Measurements from ENCODE around the gene RAMP2.
"Not testable (repeated sequence)": the region's sequence is repeated elsewhere in the genome, so short reads cannot be mapped to it uniquely, and the experiment has no call there.

The RAMP2 gene

GRCh38 chr17:42769964-42770363 lies 8.9 kb downstream of the RAMP2 start:
- not testable (repeated sequence) for DNase-seq

DNA sequence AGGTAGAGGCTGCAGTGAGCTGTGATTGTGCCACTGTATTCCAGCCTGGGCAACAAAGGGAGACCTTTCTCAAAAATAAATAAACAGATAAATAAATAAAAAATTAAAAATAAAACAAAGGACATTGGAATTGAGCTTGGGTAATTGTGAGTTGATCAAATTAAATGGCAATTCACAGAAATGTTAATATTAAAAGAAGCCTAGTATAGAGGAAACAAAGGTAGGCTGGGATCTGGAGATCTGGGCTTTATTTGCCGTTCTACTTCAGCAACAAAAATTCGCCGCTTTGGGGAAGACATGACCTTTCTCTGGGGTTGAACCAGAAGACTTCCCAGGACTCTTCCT lies 11.9 kb downstream of the RAMP2 start:
- no peak for DNase-seq

DNA sequence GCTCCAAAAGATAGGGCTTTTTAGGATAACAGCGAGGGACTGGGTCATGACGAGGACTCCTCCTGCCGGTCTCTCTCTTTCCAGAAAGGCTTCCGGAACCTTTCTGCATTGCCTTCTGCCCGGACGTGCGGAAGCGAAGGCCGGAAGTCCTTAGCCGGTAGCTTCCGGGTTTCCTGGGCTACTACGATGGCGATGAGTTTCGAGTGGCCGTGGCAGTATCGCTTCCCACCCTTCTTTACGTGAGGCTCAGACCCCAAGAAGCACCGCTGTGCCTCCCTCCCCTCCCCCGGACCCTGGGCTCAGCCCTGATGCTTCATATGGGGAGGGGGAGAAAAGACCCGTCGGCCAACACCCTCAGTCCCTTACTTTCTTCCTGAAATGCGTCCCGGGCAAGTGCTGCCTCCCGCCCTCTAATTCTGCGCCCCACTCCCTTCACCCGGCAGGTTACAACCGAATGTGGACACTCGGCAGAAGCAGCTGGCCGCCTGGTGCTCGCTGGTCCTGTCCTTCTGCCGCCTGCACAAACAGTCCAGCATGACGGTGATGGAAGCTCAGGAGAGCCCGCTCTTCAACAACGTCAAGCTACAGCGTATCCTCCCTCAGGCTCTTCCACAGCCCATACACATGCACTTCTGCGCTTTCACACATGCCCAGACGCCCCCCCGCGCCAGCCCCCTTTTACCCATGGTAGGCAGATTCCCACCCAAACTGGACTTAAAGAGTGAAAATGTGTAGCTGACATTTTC lies 12.4 kb downstream of the RAMP2 start, which contains the start of gene VPS25:
VPS25 (plus strand) TSS at position 160 of the 746 bp plus-strand sequence; CDS start at position 187, 27 bp downstream.
- peak; percentile 81 for DNase-seq

- no peak for DNase-seq
Measured at GRCh38 chr17:42774066-42774745, 13.2 kb downstream of the RAMP2 start.

- DNase-seq, result no peak
Measured at GRCh38 chr17:42775534-42776098, 14.6 kb downstream of the RAMP2 start.

DNA sequence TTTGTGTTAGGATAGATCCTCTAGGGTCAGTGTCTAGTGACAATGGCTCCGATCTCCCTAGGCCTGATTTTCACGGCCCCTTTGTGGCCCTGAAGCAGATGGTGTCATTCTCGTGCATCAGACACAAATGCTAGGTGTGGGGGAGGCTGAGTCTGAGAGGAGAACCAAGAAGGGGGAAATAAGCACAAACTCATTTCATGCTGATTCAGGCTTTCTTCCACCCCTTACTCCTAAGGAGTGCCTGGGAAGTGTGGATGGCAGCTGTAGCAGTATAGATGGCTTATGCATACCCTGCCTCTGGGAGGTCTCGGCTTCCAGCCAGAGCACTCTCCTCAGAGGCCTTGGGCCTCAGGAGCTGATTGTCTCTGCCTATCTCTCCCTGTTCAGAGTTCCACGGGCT lies 17.5 kb downstream of the RAMP2 start:
- DNase-seq, result no peak

DNA sequence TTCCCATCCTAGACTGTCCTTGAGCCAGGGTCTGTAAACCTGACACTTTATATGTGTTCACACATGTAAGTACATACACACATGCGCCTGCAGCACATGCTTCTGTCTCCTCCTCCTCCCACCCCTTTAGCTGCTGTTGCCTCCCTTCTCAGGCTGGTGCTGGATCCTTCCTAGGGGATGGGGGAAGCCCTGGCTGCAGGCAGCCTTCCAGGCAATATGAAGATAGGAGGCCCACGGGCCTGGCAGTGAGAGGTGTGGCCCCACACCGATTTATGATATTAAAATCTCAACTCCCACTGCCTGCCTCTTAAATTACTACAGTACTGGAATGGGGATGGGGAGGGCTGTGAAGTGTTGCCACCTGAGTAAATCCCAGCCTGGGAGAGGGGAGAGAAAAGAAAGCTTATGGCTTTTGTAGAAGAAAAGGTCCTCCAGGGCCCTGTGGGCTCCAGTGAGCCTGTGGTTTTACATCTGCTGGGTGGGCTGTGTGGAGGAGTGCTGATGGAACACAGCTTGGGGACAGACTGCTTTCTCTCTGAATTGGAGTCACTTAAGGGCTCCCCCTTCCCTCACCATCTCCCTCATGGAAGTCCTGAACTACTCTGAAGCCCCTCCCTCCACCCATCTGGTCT lies 18.4 kb downstream of the RAMP2 start:
- no peak for DNase-seq

- no peak for DNase-seq
Measured at GRCh38 chr17:42779936-42780850, 19.2 kb downstream of the RAMP2 start, which contains the start of gene WNK4. WNK4 (plus strand) TSS chr17:42780610; CDS start chr17:42780699, 89 bp downstream.

DNA sequence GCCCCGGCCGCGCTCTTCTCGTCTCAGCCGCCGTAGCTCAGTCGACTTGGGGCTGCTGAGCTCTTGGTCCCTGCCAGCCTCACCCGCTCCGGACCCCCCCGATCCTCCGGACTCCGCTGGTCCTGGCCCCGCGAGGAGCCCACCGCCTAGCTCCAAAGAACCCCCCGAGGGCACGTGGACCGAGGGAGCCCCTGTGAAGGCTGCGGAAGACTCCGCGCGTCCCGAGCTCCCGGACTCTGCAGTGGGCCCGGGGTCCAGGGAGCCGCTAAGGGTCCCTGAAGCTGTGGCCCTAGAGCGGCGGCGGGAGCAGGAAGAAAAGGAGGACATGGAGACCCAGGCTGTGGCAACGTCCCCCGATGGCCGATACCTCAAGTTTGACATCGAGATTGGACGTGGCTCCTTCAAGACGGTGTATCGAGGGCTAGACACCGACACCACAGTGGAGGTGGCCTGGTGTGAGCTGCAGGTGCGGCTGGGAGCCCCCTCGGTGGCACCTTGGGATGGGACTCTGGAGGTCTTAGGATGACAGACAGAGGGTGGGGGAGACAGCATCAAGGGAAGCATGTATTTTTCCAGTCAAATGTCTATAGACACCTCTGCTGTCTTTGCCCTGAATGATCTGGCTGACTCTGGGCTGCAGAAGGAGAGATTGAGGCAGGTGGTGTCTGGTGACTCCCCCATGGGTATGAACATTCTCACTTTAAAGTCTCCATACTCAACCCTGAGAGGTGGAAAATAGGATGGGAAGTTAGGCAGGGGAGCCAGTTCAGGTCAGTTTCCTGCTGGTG lies 20.0 kb downstream of the RAMP2 start:
- no peak for DNase-seq

- DNase-seq, result no peak
Measured at GRCh38 chr17:42781639-42782165, 20.7 kb downstream of the RAMP2 start.

GRCh38 chr17:42782166-42783061 lies 21.4 kb downstream of the RAMP2 start:
- no peak for DNase-seq

DNA sequence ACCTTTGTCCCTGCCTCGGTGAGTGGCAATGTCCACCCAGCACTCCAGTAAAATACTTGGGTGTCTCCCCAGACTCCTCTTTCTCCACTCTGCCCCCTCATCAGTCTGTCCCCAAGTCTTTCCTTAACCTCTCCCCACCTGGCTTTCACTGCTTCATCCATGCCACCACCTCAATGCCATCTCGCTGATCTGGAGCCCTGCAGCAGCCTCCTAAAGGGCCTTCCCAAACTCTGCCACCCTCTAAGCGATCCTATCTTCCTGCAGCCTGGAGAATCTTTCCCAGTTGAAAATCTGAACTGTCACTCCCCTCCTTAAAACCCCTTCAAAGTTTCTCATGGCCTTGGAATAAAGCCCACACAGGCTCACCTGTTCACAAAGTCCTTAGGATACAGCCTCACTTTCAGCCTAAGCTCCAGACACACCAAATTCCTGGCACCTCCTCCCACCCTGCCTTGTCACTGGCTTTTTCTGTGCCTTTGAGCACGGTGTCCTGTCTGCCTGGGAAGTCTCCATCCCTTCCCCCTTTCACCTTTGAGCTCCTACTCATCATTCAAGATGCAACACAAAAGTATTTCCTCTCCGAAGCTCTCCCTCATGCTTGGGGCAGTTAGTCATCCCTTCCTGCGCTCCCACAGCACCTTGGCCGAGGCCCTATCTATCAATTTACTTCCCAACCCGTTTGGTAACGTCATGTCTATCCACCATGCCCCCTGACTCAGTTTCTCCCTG lies 22.2 kb downstream of the RAMP2 start:
- DNase-seq, result no peak

DNA sequence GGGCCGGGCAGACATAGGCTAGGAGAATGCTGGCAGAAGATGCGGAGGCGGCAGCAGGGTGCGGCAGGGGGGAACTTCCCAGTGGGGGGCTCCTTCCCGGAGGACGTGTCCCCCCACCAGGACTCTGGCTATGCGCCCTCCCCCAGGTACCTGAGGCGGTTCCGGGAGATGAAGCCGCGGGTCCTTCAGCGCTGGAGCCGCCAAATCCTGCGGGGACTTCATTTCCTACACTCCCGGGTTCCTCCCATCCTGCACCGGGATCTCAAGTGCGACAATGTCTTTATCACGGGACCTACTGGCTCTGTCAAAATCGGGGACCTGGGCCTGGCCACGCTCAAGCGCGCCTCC lies 22.7 kb downstream of the RAMP2 start:
- DNase-seq, result no peak

DNA sequence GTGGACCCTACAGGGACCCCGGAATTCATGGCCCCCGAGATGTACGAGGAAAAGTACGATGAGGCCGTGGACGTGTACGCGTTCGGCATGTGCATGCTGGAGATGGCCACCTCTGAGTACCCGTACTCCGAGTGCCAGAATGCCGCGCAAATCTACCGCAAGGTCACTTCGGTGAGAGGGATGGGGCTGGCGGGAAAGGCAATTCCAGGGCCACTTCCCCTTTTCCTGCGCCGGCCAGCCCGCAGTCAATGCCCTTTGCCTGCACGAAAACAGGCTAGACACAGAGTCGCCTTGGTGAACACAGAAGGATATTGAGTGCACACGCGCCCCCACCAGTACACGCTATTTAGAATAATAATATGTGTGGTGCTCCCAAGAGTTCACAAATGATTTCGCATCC lies 23.4 kb downstream of the RAMP2 start:
- DNase-seq, result no peak

DNA sequence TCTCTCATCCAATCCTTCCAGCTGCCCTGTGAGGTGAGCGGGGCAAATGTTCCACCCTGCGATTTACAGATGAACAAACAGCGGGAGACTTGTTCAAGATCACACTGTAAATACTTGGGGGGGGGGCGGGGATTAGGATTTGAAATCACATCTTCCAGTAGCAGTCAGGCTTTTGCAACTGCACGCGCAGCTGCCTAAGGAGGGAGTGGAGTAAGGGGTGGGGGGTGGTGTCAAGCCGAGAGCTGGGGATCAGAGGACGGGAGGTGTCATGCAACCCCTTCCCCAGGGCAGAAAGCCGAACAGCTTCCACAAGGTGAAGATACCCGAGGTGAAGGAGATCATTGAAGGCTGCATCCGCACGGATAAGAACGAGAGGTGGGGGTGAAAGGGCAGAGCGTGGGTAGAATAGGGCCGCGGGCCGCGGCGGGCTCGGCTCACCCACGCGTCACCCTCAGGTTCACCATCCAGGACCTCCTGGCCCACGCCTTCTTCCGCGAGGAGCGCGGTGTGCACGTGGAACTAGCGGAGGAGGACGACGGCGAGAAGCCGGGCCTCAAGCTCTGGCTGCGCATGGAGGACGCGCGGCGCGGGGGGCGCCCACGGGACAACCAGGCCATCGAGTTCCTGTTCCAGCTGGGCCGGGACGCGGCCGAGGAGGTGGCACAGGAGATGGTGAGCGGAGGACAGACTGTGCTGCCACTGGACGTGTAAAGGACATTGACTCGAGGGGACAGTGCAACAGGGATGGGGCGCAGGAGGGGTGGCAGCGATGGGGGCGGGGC lies 24.0 kb downstream of the RAMP2 start:
- DNase-seq, result no peak

GRCh38 chr17:42787266-42787665 lies 26.2 kb downstream of the RAMP2 start:
- DNase-seq, result no peak

- DNase-seq, result no peak
Measured at GRCh38 chr17:42791948-42792347, 30.9 kb downstream of the RAMP2 start.

DNA sequence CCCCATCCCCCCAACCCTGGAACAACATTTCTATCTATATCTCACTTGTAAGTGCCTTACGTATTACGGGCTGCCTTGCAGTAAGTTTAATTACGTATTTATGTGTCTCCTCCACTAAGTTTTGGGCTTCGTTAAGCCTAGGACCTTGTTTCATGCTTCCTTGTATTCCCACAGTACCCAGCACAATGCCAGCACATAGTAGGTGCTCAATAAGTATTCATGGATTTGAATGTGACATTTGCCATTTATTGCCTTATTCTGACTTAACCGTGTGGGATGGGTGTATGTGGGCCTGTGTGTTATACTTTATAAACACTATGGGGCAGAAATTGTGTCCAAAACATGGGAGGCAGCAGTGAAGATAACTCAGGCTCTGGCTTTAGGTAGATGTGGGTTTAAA lies 31.5 kb downstream of the RAMP2 start:
- DNase-seq, result no peak

DNA sequence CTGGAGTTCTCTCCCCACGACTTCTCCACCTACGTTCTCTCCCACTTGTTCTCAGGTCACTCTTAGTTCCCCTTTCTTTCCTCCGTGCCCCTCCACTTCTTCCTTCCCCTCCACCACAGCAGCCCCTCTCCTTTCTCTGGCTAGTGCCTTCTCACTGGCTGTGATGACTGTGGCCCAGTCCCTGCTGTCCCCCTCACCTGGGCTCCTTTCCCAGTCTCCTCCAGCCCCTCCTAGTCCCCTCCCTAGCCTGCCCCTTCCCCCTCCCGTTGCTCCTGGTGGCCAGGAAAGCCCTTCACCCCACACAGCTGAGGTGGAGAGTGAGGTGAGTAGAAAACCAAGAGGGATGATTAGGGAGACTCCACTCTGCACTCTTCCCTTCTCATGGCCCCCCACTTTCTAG lies 34.0 kb downstream of the RAMP2 start:
- DNase-seq, result no peak

Data from stimulated activated CD8-positive, alpha-beta memory T cell treated with anti-CD3 and anti-CD28 coated beads, Interleukin-4, amount 100 ng/mL, for 48 hours (primary cell).